Measurements from ENCODE around the gene MYLK. TPM values are rescaled to one million over a fixed set of nuclear protein-coding genes. Genes with fewer than 3 reads are reported as not detected.

The MYLK gene
- total RNA-seq, 2 donors from 2014 or later, result 4.7 to 6.6 TPM

GRCh38 chr3:123723522-123724168 is 160.5 kb downstream of the MYLK start:
- peak; percentile 83 for TF ChIP-seq CTCF (conservative IDR thresholded peaks at IDR 0.05)
- H3K4me3 ChIP-seq (ENCODE audit: low read length), result no peak overlapping the region
- H3K27me3 ChIP-seq (ENCODE audit: control insufficient read depth, insufficient read depth, low read length, poor library complexity, severe bottlenecking), result no peaks in the 10 kb centered on the region
- no peaks in the 10 kb centered on the region for H3K27me3 Mint-ChIP-seq (ENCODE audit: insufficient read depth)
- H3K9me3 Mint-ChIP-seq, result peaks cover under 1% of the 10 kb centered on the region
- no peak overlapping the region for H3K27ac Mint-ChIP-seq
- no peak overlapping the region for H3K4me3 Mint-ChIP-seq
- no peaks in the 10 kb centered on the region for H3K36me3 Mint-ChIP-seq (ENCODE audit: low read depth)
- H3K36me3 ChIP-seq (ENCODE audit: control insufficient read depth, insufficient read depth, low read length), result no peaks in the 10 kb centered on the region
- H3K27ac ChIP-seq (ENCODE audit: low read depth, low read length), result no peak overlapping the region
- peak; percentile 90 for DNase-seq
- 4 to 21% methylated on average over 6 to 8 of the region's 9 CpGs for WGBS, 2 experiments (ENCODE audit: insufficient coverage in 1 of 2, insufficient read length in 1 of 2)
- H3K9ac ChIP-seq (ENCODE audit: extremely low read depth, low read length, poor library complexity, severe bottlenecking), result no peak overlapping the region
- H3K9me3 ChIP-seq (ENCODE audit: control insufficient read depth, low read length), result no peaks in the 10 kb centered on the region
- peaks cover 14% of the 10 kb centered on the region for H3K4me1 ChIP-seq (ENCODE audit: control insufficient read depth, insufficient read depth, low read length)
- H3K4me1 Mint-ChIP-seq, result peaks cover 32% of the 10 kb centered on the region

GRCh38 chr3:123723070-123723469 is 161.1 kb downstream of the MYLK start:
- no peak for DNase-seq
- Histone ChIP-seq H3K36me3 (ENCODE audit: control insufficient read depth, insufficient read depth, low read length) (no peaks in the 10 kb centered on the region), H3K4me1 (ENCODE audit: control insufficient read depth, insufficient read depth, low read length) (peaks cover 14% of the 10 kb centered on the region), H3K27me3 (ENCODE audit: control insufficient read depth, insufficient read depth, low read length, poor library complexity, severe bottlenecking) (no peaks in the 10 kb centered on the region), H3K9me3 (ENCODE audit: control insufficient read depth, low read length) (no peaks in the 10 kb centered on the region), H3K4me3 (ENCODE audit: low read length) (no peak overlapping the region), H3K27ac (ENCODE audit: low read depth, low read length) (no peak overlapping the region), H3K9ac (ENCODE audit: extremely low read depth, low read length, poor library complexity, severe bottlenecking) (no peak overlapping the region)
- H3K27ac Mint-ChIP-seq, result no peak overlapping the region
- no peaks in the 10 kb centered on the region for H3K27me3 Mint-ChIP-seq (ENCODE audit: insufficient read depth)
- no peak overlapping the region for H3K4me3 Mint-ChIP-seq
- no peaks in the 10 kb centered on the region for H3K9me3 Mint-ChIP-seq
- WGBS, 2 experiments (ENCODE audit: insufficient coverage in 1 of 2, insufficient read length in 1 of 2), result 94 to 100% methylated on average over 4 of the region's 4 CpGs
- H3K36me3 Mint-ChIP-seq (ENCODE audit: low read depth), result no peaks in the 10 kb centered on the region
- no peak for TF ChIP-seq CTCF (conservative IDR thresholded peaks at IDR 0.05)
- peaks cover 32% of the 10 kb centered on the region for H3K4me1 Mint-ChIP-seq

GRCh38 chr3:123722456-123722855 is 161.7 kb downstream of the MYLK start:
- H3K36me3 ChIP-seq (ENCODE audit: control insufficient read depth, insufficient read depth, low read length), result no peaks in the 10 kb centered on the region
- 67 to 86% methylated on average over 1 to 5 of the region's 5 CpGs for WGBS, 2 experiments (ENCODE audit: insufficient coverage in 1 of 2, insufficient read length in 1 of 2)
- no peaks in the 10 kb centered on the region for H3K27me3 Mint-ChIP-seq (ENCODE audit: insufficient read depth)
- peaks cover 32% of the 10 kb centered on the region for H3K4me1 Mint-ChIP-seq
- no peak overlapping the region for H3K27ac Mint-ChIP-seq
- no peak for TF ChIP-seq CTCF (conservative IDR thresholded peaks at IDR 0.05)
- no peak overlapping the region for H3K4me3 Mint-ChIP-seq
- H3K36me3 Mint-ChIP-seq (ENCODE audit: low read depth), result no peaks in the 10 kb centered on the region
- H3K9me3 Mint-ChIP-seq, result no peaks in the 10 kb centered on the region
- H3K27me3 ChIP-seq (ENCODE audit: control insufficient read depth, insufficient read depth, low read length, poor library complexity, severe bottlenecking), result no peaks in the 10 kb centered on the region
- H3K9ac ChIP-seq (ENCODE audit: extremely low read depth, low read length, poor library complexity, severe bottlenecking), result no peak overlapping the region
- no peak overlapping the region for H3K4me3 ChIP-seq (ENCODE audit: low read length)
- H3K27ac ChIP-seq (ENCODE audit: low read depth, low read length), result no peak overlapping the region
- H3K9me3 ChIP-seq (ENCODE audit: control insufficient read depth, low read length), result no peaks in the 10 kb centered on the region
- H3K4me1 ChIP-seq (ENCODE audit: control insufficient read depth, insufficient read depth, low read length), result peaks cover 14% of the 10 kb centered on the region
- no peak for DNase-seq

Measured in endodermal cell (in vitro differentiated cells).